ENCODE data around the gene COMT.

The COMT gene

DNA sequence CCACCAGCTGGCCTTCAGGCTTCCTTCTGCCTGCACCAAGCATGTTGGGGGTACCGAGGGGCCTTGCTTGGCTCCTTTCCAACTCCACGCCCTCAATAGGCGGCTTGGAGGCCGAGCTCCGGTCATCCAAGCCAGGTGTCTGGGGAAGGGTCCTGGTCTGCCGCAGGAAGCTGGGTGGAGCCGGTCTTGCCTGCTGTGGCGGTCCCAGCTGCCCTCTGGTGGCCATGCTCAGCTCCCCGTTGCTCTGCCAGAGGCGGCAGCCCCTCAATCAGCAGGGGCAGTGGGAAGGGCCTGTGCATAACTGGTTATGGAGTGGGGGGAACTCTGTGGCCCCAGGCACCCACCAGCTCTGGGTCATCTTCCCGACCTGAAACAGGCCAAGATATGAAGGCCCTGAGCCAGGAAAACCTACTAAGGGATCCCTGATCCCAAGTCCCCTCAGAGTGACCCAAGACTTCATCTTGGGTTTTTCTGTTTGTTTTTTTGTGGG, 71.9 kb downstream of the COMT start:
- Histone ChIP-seq H3K27me3 (ENCODE audit: control insufficient read depth in 1 of 2, insufficient read depth in 2 of 2, low read length in 2 of 2) (peaks cover 19 to 20% of the 10 kb centered on the region in 2 donors), H3K9ac (ENCODE audit: low read depth in 1 of 2, low read length in 2 of 2) (no peak overlapping the region), H3K27ac (ENCODE audit: low read depth, low read length) (no peak overlapping the region), H3K4me3 (ENCODE audit: low read depth in 1 of 2, low read length in 2 of 2) (no peak overlapping the region), H3K9me3 (ENCODE audit: control insufficient read depth in 1 of 2, low read length in 2 of 2) (no peaks in the 10 kb centered on the region), H3K36me3 (ENCODE audit: control insufficient read depth in 1 of 2, insufficient read depth in 2 of 2, low read length in 2 of 2) (no peaks in the 10 kb centered on the region), H3K4me1 (ENCODE audit: control insufficient read depth in 1 of 2, insufficient read depth in 2 of 2, low read length in 2 of 2) (peaks cover 4 to 9% of the 10 kb centered on the region in 2 donors)

- Histone ChIP-seq H3K27ac (ENCODE audit: low read depth, low read length) (no peak overlapping the region), H3K9me3 (ENCODE audit: control insufficient read depth in 1 of 2, low read length in 2 of 2) (no peaks in the 10 kb centered on the region), H3K4me1 (ENCODE audit: control insufficient read depth in 1 of 2, insufficient read depth in 2 of 2, low read length in 2 of 2) (peaks cover 4 to 9% of the 10 kb centered on the region in 2 donors), H3K9ac (ENCODE audit: low read depth in 1 of 2, low read length in 2 of 2) (no peak overlapping the region), H3K36me3 (ENCODE audit: control insufficient read depth in 1 of 2, insufficient read depth in 2 of 2, low read length in 2 of 2) (no peaks in the 10 kb centered on the region), H3K4me3 (ENCODE audit: low read depth in 1 of 2, low read length in 2 of 2) (peak overlapping the region in 1 of 2 donors; percentile 15), H3K27me3 (ENCODE audit: control insufficient read depth in 1 of 2, insufficient read depth in 2 of 2, low read length in 2 of 2) (peaks cover 21% of the 10 kb centered on the region in 2 donors)
These were observed 73.1 kb downstream of the COMT start for GRCh38 chr22:20014526-20015186.

DNA sequence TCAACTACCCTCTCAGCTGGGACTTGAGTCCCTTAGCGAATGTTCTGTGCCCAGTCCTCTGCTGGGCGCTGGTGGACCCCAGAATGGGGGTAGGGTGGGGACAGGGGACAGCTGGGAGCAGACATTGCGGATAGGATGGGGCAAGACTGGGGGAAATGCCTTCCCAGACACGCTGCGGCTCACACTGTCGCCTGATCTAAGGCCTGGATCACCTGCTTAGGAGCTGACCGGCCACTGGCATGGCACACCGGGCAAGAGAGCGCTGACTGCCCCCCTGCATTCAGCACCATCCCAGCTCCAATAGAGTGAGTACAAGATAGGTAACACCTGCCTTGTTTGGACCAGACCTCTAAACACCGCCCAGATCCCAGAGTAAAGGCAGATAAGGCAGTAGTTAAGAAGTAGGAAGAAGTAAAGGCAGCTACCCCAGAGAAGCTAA, 73.6 kb downstream of the COMT start:
- Histone ChIP-seq H3K9me3 (ENCODE audit: control insufficient read depth in 1 of 2, low read length in 2 of 2) (no peaks in the 10 kb centered on the region), H3K27ac (ENCODE audit: low read depth, low read length) (no peak overlapping the region), H3K36me3 (ENCODE audit: control insufficient read depth in 1 of 2, insufficient read depth in 2 of 2, low read length in 2 of 2) (no peaks in the 10 kb centered on the region), H3K4me1 (ENCODE audit: control insufficient read depth in 1 of 2, insufficient read depth in 2 of 2, low read length in 2 of 2) (peaks cover 4 to 10% of the 10 kb centered on the region in 2 donors), H3K27me3 (ENCODE audit: control insufficient read depth in 1 of 2, insufficient read depth in 2 of 2, low read length in 2 of 2) (peaks cover 21% of the 10 kb centered on the region in 2 donors), H3K4me3 (ENCODE audit: low read depth in 1 of 2, low read length in 2 of 2) (peak overlapping the region in 1 of 2 donors; percentile 15), H3K9ac (ENCODE audit: low read depth in 1 of 2, low read length in 2 of 2) (no peak overlapping the region)

DNA sequence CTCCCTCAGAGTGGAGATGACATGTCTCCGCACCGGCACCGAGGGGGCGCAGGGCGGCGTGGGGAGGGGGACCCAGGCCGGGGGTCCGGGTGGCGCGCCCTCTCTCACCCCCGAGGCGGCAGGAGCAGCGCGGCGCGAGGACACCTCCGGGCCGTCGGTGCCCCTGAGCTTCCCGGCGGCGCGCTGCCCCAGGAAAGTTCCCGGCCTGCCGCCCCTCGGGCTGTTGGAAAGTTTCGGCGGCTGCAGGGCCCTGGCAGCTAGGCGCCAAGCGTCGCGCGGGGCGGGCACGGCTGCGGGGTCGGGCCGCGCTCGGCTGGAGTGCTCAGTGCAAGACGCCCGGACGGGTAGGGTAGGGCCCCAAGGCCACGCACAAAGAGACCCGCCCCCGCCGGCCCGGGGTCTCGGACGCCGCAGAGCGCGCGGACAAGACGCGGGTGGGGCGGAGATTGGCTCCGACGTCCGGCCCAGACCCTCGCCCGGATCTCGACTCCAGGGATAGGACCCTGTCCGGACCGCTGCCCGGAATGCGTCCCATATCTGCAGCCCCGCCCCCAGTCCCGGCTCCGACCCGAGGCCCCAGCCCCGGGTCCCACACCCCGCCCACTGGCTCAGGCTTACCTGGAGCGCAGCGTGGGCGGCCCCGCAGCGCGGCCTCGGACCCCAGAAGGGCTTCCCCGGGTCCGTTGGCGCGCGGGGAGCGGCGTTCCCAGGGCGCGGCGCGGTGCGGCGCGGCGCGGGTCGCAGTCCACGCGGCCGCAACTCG, 74.6 kb downstream of the COMT start:
- H3K4me3 ChIP-seq (ENCODE audit: low read depth in 1 of 2, low read length in 2 of 2): peak overlapping the region; percentile 81 to 86
- H3K9ac ChIP-seq (ENCODE audit: low read depth in 1 of 2, low read length in 2 of 2): no peak overlapping the region
- no peaks in the 10 kb centered on the region for H3K36me3 ChIP-seq (ENCODE audit: control insufficient read depth in 1 of 2, insufficient read depth in 2 of 2, low read length in 2 of 2)
- H3K9me3 ChIP-seq (ENCODE audit: control insufficient read depth in 1 of 2, low read length in 2 of 2): no peaks in the 10 kb centered on the region
- no peak overlapping the region for H3K27ac ChIP-seq (ENCODE audit: low read depth, low read length)
- H3K27me3 ChIP-seq (ENCODE audit: control insufficient read depth in 1 of 2, insufficient read depth in 2 of 2, low read length in 2 of 2): peaks cover 21% of the 10 kb centered on the region in 2 donors
- H3K4me1 ChIP-seq (ENCODE audit: control insufficient read depth in 1 of 2, insufficient read depth in 2 of 2, low read length in 2 of 2): peaks cover 4 to 14% of the 10 kb centered on the region in 2 donors

DNA sequence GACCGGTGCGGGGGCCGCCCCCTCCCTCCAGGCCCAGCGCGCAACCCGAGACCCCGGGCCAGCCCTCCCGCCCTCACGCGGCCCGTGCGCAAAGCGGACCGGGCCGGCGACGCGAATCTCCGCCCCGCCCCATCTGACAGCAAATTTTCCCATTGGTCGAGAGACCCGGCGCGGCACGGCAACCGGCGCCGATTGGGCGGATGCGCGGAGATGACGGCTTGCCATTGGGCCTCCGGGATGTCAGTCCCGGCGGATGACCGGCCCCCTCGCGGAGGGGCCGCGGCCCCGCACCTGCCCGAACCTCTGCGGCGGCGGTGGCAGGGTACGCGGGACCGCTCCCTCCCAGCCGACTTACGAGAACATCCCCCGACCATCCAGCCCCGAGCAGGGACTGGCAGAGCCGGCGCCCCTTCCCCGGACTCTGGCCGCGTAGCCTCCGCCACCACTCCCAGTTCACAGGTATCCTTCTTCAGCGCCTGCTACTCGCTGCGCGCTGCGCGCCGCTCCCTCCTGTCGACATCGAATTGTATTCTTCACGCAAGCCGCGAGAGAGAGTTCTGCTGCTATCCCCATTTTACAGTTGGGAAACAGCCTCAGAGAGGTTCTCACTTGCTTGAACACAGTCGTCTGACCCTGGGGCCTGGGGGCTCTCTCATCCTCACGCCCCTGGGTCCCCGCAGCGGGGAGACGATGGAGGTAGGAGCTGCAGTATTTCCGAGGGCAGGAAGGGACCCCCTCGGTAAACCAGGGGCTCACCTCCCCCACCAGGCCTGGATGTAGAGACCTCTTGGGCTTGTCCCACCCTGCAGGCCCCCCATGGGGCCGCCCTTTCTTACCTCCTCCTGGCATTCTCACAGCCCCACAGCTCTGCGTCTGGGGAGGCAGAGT, 75.4 kb downstream of the COMT start, which contains the start of gene ARVCF:
TSS of gene ARVCF (minus strand) at position 90 of the 888 bp plus-strand sequence. CDS start 26,029 bp downstream, outside the sequence.
- peaks cover 9 to 22% of the 10 kb centered on the region in 2 donors for H3K4me1 ChIP-seq (ENCODE audit: control insufficient read depth in 1 of 2, insufficient read depth in 2 of 2, low read length in 2 of 2)
- no peaks in the 10 kb centered on the region for H3K36me3 ChIP-seq (ENCODE audit: control insufficient read depth in 1 of 2, insufficient read depth in 2 of 2, low read length in 2 of 2)
- H3K27ac ChIP-seq (ENCODE audit: low read depth, low read length): no peak within 1 kb of the TSS

GRCh38 chr22:20017622-20017958, 76.0 kb downstream of the COMT start:
- H3K27me3 ChIP-seq (ENCODE audit: control insufficient read depth in 1 of 2, insufficient read depth in 2 of 2, low read length in 2 of 2): peaks cover 21% of the 10 kb centered on the region in 2 donors
- H3K9ac ChIP-seq (ENCODE audit: low read depth in 1 of 2, low read length in 2 of 2): no peak overlapping the region
- peaks cover 15 to 28% of the 10 kb centered on the region in 2 donors for H3K4me1 ChIP-seq (ENCODE audit: control insufficient read depth in 1 of 2, insufficient read depth in 2 of 2, low read length in 2 of 2)
- no peaks in the 10 kb centered on the region for H3K9me3 ChIP-seq (ENCODE audit: control insufficient read depth in 1 of 2, low read length in 2 of 2)
- H3K36me3 ChIP-seq (ENCODE audit: control insufficient read depth in 1 of 2, insufficient read depth in 2 of 2, low read length in 2 of 2): no peaks in the 10 kb centered on the region
- peak overlapping the region; percentile 81 to 86 for H3K4me3 ChIP-seq (ENCODE audit: low read depth in 1 of 2, low read length in 2 of 2)
- H3K27ac ChIP-seq (ENCODE audit: low read depth, low read length): no peak overlapping the region

More for the DNA sequence above, 75.4 kb downstream of the COMT start, which contains the start of gene ARVCF:
- H3K4me3 ChIP-seq (ENCODE audit: low read depth in 1 of 2, low read length in 2 of 2): peak within 1 kb of the TSS; percentile 81 to 86
- no peaks in the 10 kb centered on the region for H3K9me3 ChIP-seq (ENCODE audit: control insufficient read depth in 1 of 2, low read length in 2 of 2)
- H3K27me3 ChIP-seq (ENCODE audit: control insufficient read depth in 1 of 2, insufficient read depth in 2 of 2, low read length in 2 of 2): peaks cover 21% of the 10 kb centered on the region in 2 donors
- H3K9ac ChIP-seq (ENCODE audit: low read depth in 1 of 2, low read length in 2 of 2): peak within 1 kb of the TSS in 1 of 2 donors; percentile 54

- no peak overlapping the region for H3K4me3 ChIP-seq (ENCODE audit: low read depth in 1 of 2, low read length in 2 of 2)
- no peaks in the 10 kb centered on the region for H3K36me3 ChIP-seq (ENCODE audit: control insufficient read depth in 1 of 2, insufficient read depth in 2 of 2, low read length in 2 of 2)
- no peak overlapping the region for H3K27ac ChIP-seq (ENCODE audit: low read depth, low read length)
- H3K9ac ChIP-seq (ENCODE audit: low read depth in 1 of 2, low read length in 2 of 2): no peak overlapping the region
- H3K27me3 ChIP-seq (ENCODE audit: control insufficient read depth in 1 of 2, insufficient read depth in 2 of 2, low read length in 2 of 2): peaks cover 21% of the 10 kb centered on the region in 2 donors
- peaks cover 18 to 31% of the 10 kb centered on the region in 2 donors for H3K4me1 ChIP-seq (ENCODE audit: control insufficient read depth in 1 of 2, insufficient read depth in 2 of 2, low read length in 2 of 2)
- no peaks in the 10 kb centered on the region for H3K9me3 ChIP-seq (ENCODE audit: control insufficient read depth in 1 of 2, low read length in 2 of 2)
These were observed 76.4 kb downstream of the COMT start for GRCh38 chr22:20018001-20018400.
